Ovary (tissue), 9 donors: ENCODE data around the gene AGMO. TPM values are rescaled to one million over a fixed set of nuclear protein-coding genes. Genes with fewer than 3 reads are reported as not detected.

Source experiments
- DNase-seq, 5 donors: peaks; one replicate each; pipeline ENCODE4 v3.0.0-alpha.2; 2019 to 2020
- H3K27ac ChIP-seq, 2 donors: fragments of 200-600 bp; one replicate each; pipeline versions ENCODE4 v1.5.1 to v1.8.0; 2019 to 2022
- H3K27me3 ChIP-seq: fragments of 200-600 bp; one replicate; pipeline ENCODE4 v1.8.0; 2022
- H3K36me3 ChIP-seq: fragments of 200-600 bp; sonication (generic); one replicate; pipeline ENCODE4 v1.5.1; 2019
- H3K4me1 ChIP-seq: one replicate; pipeline ENCODE4 v1.8.1; 2013; ENCODE audit warnings: mild to moderate bottlenecking, moderate library complexity; ENCODE audit not compliant: insufficient read depth
- H3K4me3 ChIP-seq: fragments of 200-600 bp; sonication (generic); one replicate; pipeline ENCODE4 v1.5.1; 2017
- H3K9me3 ChIP-seq, 2 donors: fragments of 200-600 bp in 1 of 2; sonication (generic) in 1 of 2; one replicate each; pipeline versions ENCODE4 v1.5.1 to v1.8.1; 2013 to 2019; ENCODE audit warnings: mild to moderate bottlenecking in 1 of 2, moderate library complexity in 1 of 2
- CTCF ChIP-seq, 3 donors: fragments of 450-650 bp in 2 of 3; fragments of 200-600 bp in 1 of 3; IDR thresholded peaks; one replicate each; pipeline versions ENCODE4 v1.5.1 to v1.8.0; 2016 to 2022; ENCODE audit warnings: antibody characterized with exemption in 3 of 3, mild to moderate bottlenecking in 1 of 3
- EP300 ChIP-seq: sonication (generic); formaldehyde crosslinking; IDR thresholded peaks from one replicate; pipeline ENCODE4 v1.6.1; 2017; ENCODE audit warnings: antibody characterized with exemption
- POLR2A ChIP-seq: fragments of 450-650 bp; IDR thresholded peaks from one replicate; pipeline ENCODE4 v1.6.1; 2017; ENCODE audit warnings: antibody characterized with exemption, mild to moderate bottlenecking, moderate library complexity
- WGBS, 3 donors: extraction: QIAGEN DNeasy Blood & Tissue Kit in 1 of 3; methylation state at CpG; one replicate each; pipeline versions ENCODE4 v1.1.5 to v1.1.7; 2013 to 2017; 5-methylcytosine and 5-hydroxymethylcytosine counted together
- intact Hi-C, 4 donors: fragments of 100-400 bp; cut with DNase I; formaldehyde crosslinking; loops; one replicate each; pipeline versions ENCODE4 v1.11.0 to v1.15.1; 2022 to 2023
- polyA plus RNA-seq, 2 donors: library from polyadenylated mRNA; stranded (reverse); fragments of 200-250 nt in 1 of 2; fragments of 350-450 nt in 1 of 2; fragmentation: Illumina TruSeq in 1 of 2; extraction: RNeasy Lipid Tissue Mini Kit (QIAGEN cat#74804) in 1 of 2; gene quantifications; one replicate each; pipeline ENCODE4 v1.2.3, GENCODE V29; 2013 to 2014
- total RNA-seq, 7 donors: library from RNA; depleted of rRNA in 2 of 7; stranded (reverse); fragments of >200 nt in 2 of 7; fragmentation: NEBNext Ultra II Directional in 3 of 7; extraction: Animal tissue kit (Norgen Biotek cat#: 25700) in 3 of 7; gene quantifications; one replicate each; pipeline versions ENCODE4 v1.1.0 to v1.2.4, GENCODE V29; 2016 to 2023
- donor health status: DM: no; HTN: no; CAD: no; lungs with moderate emphysema.
- donor health status: DM: no; HTN: no; CAD: no.
- donor health status: Bipolar disorder and iron deficiency.
- donor health status: DM: yes; HTN: yes; CAD: no.
- donor health status: DM: no; HTN: no; CAD: no.
- donor health status: DM: yes; HTN: yes; CAD: no.

The AGMO gene
- total and polyA plus RNA-seq, 9 donors: 0.15 to 0.44 (median 0.33) TPM; not detected in 4

GRCh38 chr7:15503603-15504290 is 58.1 kb downstream of the AGMO start:
- H3K36me3 ChIP-seq: no peaks in the 10 kb centered on the region
- intact Hi-C loops: no loop called here
- H3K9me3 ChIP-seq: no peaks in the 10 kb centered on the region
- H3K4me1 ChIP-seq: peaks cover 3% of the 10 kb centered on the region
- H3K27me3 ChIP-seq: no peaks in the 10 kb centered on the region
- TF ChIP-seq CTCF (IDR thresholded peaks at IDR 0.05) (no peak), EP300 (no peak), POLR2A (no peak)
- DNase-seq: no peak
- no peak overlapping the region for H3K4me3 ChIP-seq
- no peak overlapping the region for H3K27ac ChIP-seq
- 96 to 98% (median 97%) methylated on average over 3 of the region's 3 CpGs for WGBS, 3 donors

GRCh38 chr7:15498465-15498864 is 63.4 kb downstream of the AGMO start:
- intact Hi-C loops: no loop called here
- WGBS, 3 donors: 43 to 71% (median 54%) methylated on average over 4 of the region's 4 CpGs
- no peak overlapping the region for H3K4me3 ChIP-seq
- H3K9me3 ChIP-seq: no peaks in the 10 kb centered on the region
- no peak overlapping the region for H3K27ac ChIP-seq
- no peaks in the 10 kb centered on the region for H3K36me3 ChIP-seq
- H3K27me3 ChIP-seq: no peaks in the 10 kb centered on the region
- no peaks in the 10 kb centered on the region for H3K4me1 ChIP-seq
- no peak for DNase-seq
- TF ChIP-seq POLR2A (no peak), CTCF (IDR thresholded peaks at IDR 0.05) (no peak), EP300 (no peak)

- Histone ChIP-seq H3K4me3 (no peak overlapping the region), H3K4me1 (no peaks in the 10 kb centered on the region), H3K27me3 (no peaks in the 10 kb centered on the region), H3K36me3 (no peaks in the 10 kb centered on the region), H3K9me3 (no peaks in the 10 kb centered on the region), H3K27ac (no peak overlapping the region)
- intact Hi-C loops: no loop called here
- DNase-seq: no peak
- no peak for TF ChIP-seq EP300
- TF ChIP-seq CTCF (IDR thresholded peaks at IDR 0.05): no peak
- no peak for TF ChIP-seq POLR2A
- WGBS, 3 donors: 74 to 88% (median 76%) methylated on average over 2 of the region's 2 CpGs
These were observed 66.6 kb downstream of the AGMO start for GRCh38 chr7:15495170-15495569.

GRCh38 chr7:15494711-15495110 is 67.1 kb downstream of the AGMO start:
- no peaks in the 10 kb centered on the region for H3K27me3 ChIP-seq
- H3K36me3 ChIP-seq: no peaks in the 10 kb centered on the region
- intact Hi-C loops: no loop called here
- no peak for DNase-seq
- H3K9me3 ChIP-seq: no peaks in the 10 kb centered on the region
- TF ChIP-seq CTCF (IDR thresholded peaks at IDR 0.05) (no peak), POLR2A (no peak), EP300 (no peak)
- H3K4me1 ChIP-seq: no peaks in the 10 kb centered on the region
- H3K4me3 ChIP-seq: no peak overlapping the region
- WGBS, 3 donors: 45 to 99% (median 47%) methylated on average over 2 of the region's 2 CpGs
- no peak overlapping the region for H3K27ac ChIP-seq
